Left cardiac atrium (tissue), 4 donors: ENCODE results near the gene ADCY2. TPM values are rescaled to one million over a fixed set of nuclear protein-coding genes. Genes with fewer than 3 reads are reported as not detected.
A peak's percentile ranks its signal among the peaks of the same experiment; 100 is the strongest.

Source experiments
- ATAC-seq, 2 donors: fragments of 200-7000 bp; cut with Tn5 transposase; one replicate each; pipeline ENCODE4 v1.9.1; 2020; ENCODE audit warnings: mild to moderate bottlenecking in 2 of 2, moderate library complexity in 2 of 2
- DNase-seq: peaks from one replicate; pipeline ENCODE4 v3.0.0-alpha.2; 2020
- intact Hi-C, 2 donors: fragments of 100-400 bp; cut with DNase I; formaldehyde crosslinking; loops; one replicate each; pipeline versions ENCODE4 v1.14.1 to v1.15.1; 2022 to 2023
- total RNA-seq, 2 donors: library from RNA; stranded (reverse); fragmentation: NEBNext Ultra II Directional; extraction: Animal tissue kit (Norgen Biotek cat#: 25700); gene quantifications; one replicate each; pipeline ENCODE4 v1.2.1, GENCODE V29; 2021
- donor health status: DM: no; HTN: yes; CAD: no.
- donor health status: DM: no; HTN: yes; CAD: no; lungs with severe emphysema.
- donor health status: DM: yes; HTN: yes; CAD: no.
- donor health status: Dilated cardiomyopathy.

ADCY2 gene
- total RNA-seq, 2 donors from 2014 or later: 0.35 to 1.1 TPM

GRCh38 chr5:7393921-7394799, 1.8 kb upstream of the ADCY2 start:
- DNase-seq: no peak
- no peak for ATAC-seq
- intact Hi-C loops: loop anchor here in 1 of 2 donors (5.0 kb wide), 1 partner anchor 627 kb away; no protein-coding TSS in a partner anchor

GRCh38 chr5:7394889-7395431, 978 bp upstream of the ADCY2 start:
- intact Hi-C loops: loop anchor here in 1 of 2 donors (5.0 kb wide), 1 partner anchor 628 kb away; no protein-coding TSS in a partner anchor
- ATAC-seq (peak; percentile 22 to 25), DNase-seq (peak; percentile 22)

DNA sequence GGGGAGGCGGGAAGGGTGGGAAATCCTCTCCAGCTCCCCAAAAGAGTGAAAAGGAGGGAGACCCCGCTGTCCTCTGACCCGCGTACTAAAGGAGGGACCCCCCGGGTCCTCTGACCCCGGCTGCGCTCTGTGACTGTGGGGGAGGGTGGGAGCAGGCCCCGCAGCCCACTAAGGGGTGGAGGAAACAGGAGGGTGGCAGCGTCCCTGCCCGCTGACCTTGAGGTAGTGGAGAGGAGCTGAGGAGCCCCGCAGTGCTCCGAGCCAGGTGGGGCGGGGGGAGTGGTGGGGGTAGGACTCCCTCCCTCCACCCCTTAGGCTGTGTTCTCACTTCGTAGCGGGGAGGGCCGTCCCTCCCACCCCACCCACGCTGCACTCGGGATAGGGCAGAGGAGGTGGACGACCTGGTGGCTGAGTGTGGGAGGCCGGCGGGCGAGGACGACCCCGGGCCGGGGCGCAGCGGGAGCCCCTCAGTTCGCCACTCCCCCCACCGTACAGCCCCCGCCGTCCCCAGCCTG, 449 bp upstream of the ADCY2 start:
- ATAC-seq: peak in 1 of 2 donors; percentile 22
- intact Hi-C loops: no loop called here
- no peak for DNase-seq

- no peak for DNase-seq
- ATAC-seq: peak in 1 of 2 donors; percentile 39
- intact Hi-C loops: no loop called here
Observed at GRCh38 chr5:7396713-7397454, 946 bp downstream of the ADCY2 start.

- ATAC-seq (no peak), DNase-seq (no peak)
- intact Hi-C loops: no loop called here
Observed at GRCh38 chr5:7397937-7398336, 2.0 kb downstream of the ADCY2 start.

GRCh38 chr5:7398596-7399280, 2.8 kb downstream of the ADCY2 start:
- ATAC-seq (no peak), DNase-seq (no peak)
- intact Hi-C loops: no loop called here

GRCh38 chr5:7405277-7405676, 9.3 kb downstream of the ADCY2 start:
- ATAC-seq: no peak
- intact Hi-C loops: no loop called here
- DNase-seq: no peak

DNA sequence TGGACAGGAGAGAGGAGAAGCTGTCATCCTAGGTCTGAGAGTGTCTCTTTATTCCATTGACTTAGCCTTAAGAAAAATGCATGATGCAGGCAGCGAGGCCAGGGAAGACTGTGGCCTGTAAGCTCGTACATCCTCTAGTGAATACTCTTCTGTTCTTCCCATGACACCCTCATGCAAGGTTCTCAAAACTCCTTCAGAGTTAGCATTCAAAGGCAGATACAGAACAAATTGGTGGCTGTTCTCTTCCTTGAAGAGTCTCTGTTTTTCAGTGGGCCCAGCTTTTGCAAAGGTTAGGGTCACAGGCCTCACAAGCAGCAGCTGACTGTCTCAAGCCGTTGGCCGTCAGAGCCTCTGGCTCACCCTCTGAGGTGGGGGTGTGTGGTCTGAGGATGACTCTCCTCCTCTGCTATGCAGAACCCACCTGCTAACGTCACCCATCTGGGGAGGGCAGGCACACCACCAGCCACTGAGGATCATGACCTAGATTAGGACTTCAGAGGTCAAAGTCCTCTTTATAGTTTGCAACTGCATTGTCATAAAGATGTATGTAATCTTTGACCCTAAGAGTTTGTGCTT, 15.1 kb downstream of the ADCY2 start:
- no peak for ATAC-seq
- intact Hi-C loops: no loop called here
- DNase-seq: no peak

GRCh38 chr5:7412409-7412808, 16.5 kb downstream of the ADCY2 start:
- DNase-seq: no peak
- intact Hi-C loops: no loop called here
- ATAC-seq: no peak

- intact Hi-C loops: no loop called here
- DNase-seq: no peak
- no peak for ATAC-seq
Observed at GRCh38 chr5:7415123-7415522, 19.2 kb downstream of the ADCY2 start.

DNA sequence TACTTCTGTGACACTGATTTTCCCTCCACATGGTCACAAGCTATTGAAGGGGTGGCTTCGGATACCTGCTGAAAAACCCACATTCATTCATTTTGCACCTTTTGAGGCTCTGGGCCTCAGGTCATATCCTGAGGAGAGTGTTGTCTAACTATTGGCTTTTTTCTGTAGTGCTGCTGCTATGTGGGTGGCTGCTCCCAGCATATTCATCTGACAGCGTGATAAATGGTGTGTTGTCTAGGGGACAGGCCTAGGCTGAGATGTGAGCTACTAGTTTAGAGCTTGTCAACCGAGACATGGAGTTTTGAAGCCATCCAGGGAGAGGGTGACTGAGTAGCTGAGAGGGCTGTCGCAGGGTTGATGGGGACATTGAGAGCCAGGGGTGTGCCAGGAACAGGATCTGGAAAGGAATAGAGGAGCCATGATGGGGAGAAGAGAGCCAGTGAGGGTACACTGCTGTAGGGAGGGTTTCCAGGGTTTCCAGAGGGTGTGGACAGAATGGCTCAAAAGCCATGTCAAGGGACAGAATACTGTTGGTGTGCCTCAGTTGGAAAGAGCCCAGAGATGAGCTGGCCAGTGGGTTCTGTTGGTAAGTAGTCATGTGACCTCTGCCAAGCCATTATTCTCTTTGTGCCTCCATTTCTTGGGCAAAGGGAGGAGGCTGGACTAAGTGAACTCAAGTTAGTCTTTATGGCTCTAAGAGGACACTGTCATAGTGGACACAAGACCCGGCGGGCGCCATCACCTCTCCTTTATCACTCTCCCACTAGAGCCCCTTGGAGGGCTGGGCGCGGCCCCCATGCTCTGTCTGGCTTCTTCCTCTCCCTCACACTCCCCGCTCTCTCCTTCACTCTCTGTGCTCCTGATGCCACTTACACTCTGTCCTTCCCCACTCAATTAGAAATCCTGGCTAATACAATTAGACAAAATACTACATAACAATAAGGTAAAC, 19.9 kb downstream of the ADCY2 start:
- ATAC-seq (no peak), DNase-seq (no peak)
- intact Hi-C loops: no loop called here

DNA sequence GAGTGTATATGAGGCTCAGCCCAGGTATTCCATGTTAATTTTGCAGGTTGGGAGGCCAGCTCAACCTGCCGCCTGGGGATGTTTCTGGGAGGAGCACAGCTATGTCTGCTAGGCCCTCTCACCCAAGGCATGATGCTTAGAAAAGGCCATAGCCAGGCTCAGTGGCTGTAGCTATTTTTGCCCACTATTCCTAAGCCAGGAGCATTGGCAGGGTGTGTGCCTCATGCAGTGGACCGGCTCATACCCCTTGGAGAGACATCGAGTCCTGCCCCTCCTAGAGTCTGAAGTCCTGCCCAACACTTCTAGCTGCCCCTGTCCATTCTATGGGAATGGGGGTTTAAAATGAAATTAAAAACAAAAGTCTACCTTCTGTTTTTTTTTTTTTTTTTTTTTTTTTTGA, 22.3 kb downstream of the ADCY2 start:
- intact Hi-C loops: no loop called here
- ATAC-seq (no peak), DNase-seq (no peak)

GRCh38 chr5:7419367-7419766, 23.4 kb downstream of the ADCY2 start:
- ATAC-seq: no peak
- intact Hi-C loops: no loop called here

GRCh38 chr5:7419846-7420245, 23.9 kb downstream of the ADCY2 start:
- intact Hi-C loops: no loop called here
- ATAC-seq (no peak), DNase-seq (no peak)

More at GRCh38 chr5:7419367-7419766, 23.4 kb downstream of the ADCY2 start:
- no peak for DNase-seq

DNA sequence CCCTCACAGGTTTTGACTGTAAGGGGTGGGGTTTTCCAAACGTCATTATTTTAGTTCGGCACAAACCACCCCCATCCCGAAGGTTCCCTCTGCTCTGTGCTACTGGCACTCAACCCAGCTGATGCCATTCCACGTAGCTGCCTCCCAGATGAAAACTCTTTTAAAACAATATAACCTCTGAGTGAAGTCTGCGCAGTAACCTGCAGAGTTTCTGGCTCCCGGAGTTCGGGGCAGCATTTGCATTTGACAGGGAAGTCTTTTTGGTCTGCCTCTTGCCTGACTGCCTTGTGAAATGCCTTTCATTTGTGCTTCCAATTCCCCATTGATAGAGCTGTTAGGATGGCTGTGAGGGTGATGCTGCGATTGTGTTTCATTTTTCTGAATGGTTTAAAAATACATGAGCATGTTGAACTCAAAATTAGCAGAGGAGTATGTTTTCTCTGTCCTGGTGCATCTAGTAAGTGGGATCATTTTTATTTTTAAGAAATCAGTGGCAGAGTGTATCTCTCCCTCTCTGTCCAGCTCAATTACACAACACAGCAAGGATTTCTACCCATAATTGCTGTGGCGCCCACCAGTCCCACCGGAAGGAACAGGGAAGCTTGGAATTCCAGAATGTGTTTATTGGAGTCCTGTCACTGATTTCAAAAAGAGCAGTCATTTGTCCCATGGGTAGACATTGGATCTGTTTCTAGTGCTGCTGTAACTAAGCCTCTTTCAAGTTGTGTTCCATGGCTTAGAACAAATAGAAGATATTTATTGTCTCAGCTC, 24.8 kb downstream of the ADCY2 start:
- intact Hi-C loops: no loop called here
- no peak for ATAC-seq
- DNase-seq: no peak

- no peak for ATAC-seq
- intact Hi-C loops: no loop called here
- no peak for DNase-seq
Observed at GRCh38 chr5:7422316-7423106, 26.6 kb downstream of the ADCY2 start.
